Heart left ventricle (tissue), 13 donors: Measurements from ENCODE around the gene IGIP.

Experiments
- POLR2A ChIP-seq, 2 donors: fragments of 450-650 bp; IDR thresholded peaks; one replicate each; pipeline ENCODE4 v1.6.1; 2017; ENCODE audit warnings: antibody characterized with exemption in 2 of 2, mild to moderate bottlenecking in 2 of 2, moderate library complexity in 2 of 2
- TF ChIP-seq, protein P1 (sequence below), 12 donors: fragments of 200-600 bp; sonication (generic) in 4 of 12; IDR thresholded peaks; one replicate each; pipeline versions ENCODE4 v1.5.0 to v1.8.0; 2018 to 2022; ENCODE audit warnings: antibody characterized with exemption in 12 of 12, mild to moderate bottlenecking in 5 of 12
- donor health status: ischemic (EF 13 %, LVEDD 7.1; RV severe dilation, severe dysfunction).
- donor health status: DM: no; HTN: yes; CAD: no.
- donor health status: DM: no; HTN: no; CAD: no.
- donor health status: ischemic (EF 25% LVEDD 6.9; RV normal size, moderate dysfunction).
- donor health status: ischemic (EF 25% LVEDD 5.7; RV mildly dilated, moderate dysfunction).
- donor health status: ischemic (EF 35%, LVEDD 5.7; RV mildly dilated, moderate dysfunction).
- donor health status: nonischemic (EF 11% LVEDD 7.7; RV severe dilation, severe dysfunction).
- donor health status: DM: yes; HTN: yes; CAD: no.
- donor health status: PGD.
- donor health status: ischemic (EF 29% LVEDD 5.4; RV normal size, mild dysfunction).
- donor health status: nonischemic (EF 23%, LVEDD 6.1; RV moderate dilation, normal function).

DNA sequence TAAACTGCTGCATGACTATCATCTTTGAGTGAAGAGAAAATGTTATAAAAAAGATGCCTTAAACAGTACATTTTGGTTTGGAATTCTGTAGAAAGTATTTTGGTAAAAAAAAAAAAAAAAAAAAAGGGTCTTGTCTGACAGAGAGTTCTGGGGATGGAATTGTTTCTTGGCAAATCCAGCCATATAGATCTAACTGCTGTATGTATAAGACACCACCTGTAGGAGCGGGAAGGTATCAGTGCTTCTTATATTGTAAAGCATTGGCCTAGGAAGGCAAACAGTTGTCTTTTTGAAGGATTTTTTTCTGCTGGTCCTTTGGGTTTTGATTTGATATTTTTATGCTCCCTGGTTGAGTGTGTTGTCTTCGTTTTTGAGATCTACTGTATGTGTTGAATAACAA is 9.0 kb upstream of the IGIP start:
- TF ChIP-seq, protein P1, sequence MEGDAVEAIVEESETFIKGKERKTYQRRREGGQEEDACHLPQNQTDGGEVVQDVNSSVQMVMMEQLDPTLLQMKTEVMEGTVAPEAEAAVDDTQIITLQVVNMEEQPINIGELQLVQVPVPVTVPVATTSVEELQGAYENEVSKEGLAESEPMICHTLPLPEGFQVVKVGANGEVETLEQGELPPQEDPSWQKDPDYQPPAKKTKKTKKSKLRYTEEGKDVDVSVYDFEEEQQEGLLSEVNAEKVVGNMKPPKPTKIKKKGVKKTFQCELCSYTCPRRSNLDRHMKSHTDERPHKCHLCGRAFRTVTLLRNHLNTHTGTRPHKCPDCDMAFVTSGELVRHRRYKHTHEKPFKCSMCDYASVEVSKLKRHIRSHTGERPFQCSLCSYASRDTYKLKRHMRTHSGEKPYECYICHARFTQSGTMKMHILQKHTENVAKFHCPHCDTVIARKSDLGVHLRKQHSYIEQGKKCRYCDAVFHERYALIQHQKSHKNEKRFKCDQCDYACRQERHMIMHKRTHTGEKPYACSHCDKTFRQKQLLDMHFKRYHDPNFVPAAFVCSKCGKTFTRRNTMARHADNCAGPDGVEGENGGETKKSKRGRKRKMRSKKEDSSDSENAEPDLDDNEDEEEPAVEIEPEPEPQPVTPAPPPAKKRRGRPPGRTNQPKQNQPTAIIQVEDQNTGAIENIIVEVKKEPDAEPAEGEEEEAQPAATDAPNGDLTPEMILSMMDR (IDR thresholded peaks at IDR 0.05), result no peak
- no peak for TF ChIP-seq POLR2A (IDR thresholded peaks at IDR 0.05)
